Measurements from ENCODE around the gene LTBP1. TPM values are rescaled to one million over a fixed set of nuclear protein-coding genes. Genes with fewer than 3 reads are reported as not detected.
"Not testable (repeated sequence)": the region's sequence is repeated elsewhere in the genome, so short reads cannot be mapped to it uniquely, and the experiment has no call there.

The LTBP1 gene
- total RNA-seq, 2 donors from 2014 or later: 0.04 to 0.29 TPM

- Mint-ChIP-seq H3K4me3 (no peak overlapping the region), H3K4me1 (peaks cover 4% of the 10 kb centered on the region), H3K27ac (no peak overlapping the region)
Measured at GRCh38 chr2:33342705-33343104, 396.0 kb downstream of the LTBP1 start.

GRCh38 chr2:33343387-33343895, 396.7 kb downstream of the LTBP1 start:
- peaks cover 10% of the 10 kb centered on the region for H3K27me3 Mint-ChIP-seq
- no peak overlapping the region for H3K27ac Mint-ChIP-seq
- H3K4me1 Mint-ChIP-seq: peaks cover 4% of the 10 kb centered on the region
- H3K36me3 Mint-ChIP-seq (ENCODE audit: low read depth): no peaks in the 10 kb centered on the region
- no peak overlapping the region for H3K4me3 Mint-ChIP-seq
- no peak for ATAC-seq (replicated peaks)
- no peaks in the 10 kb centered on the region for H3K9me3 Mint-ChIP-seq

More at GRCh38 chr2:33342705-33343104, 396.0 kb downstream of the LTBP1 start:
- Mint-ChIP-seq H3K9me3 (no peaks in the 10 kb centered on the region), H3K27me3 (peaks cover 11% of the 10 kb centered on the region), H3K36me3 (ENCODE audit: low read depth) (no peaks in the 10 kb centered on the region)
- ATAC-seq (replicated peaks): no peak

GRCh38 chr2:33344230-33344629, 397.5 kb downstream of the LTBP1 start:
- H3K4me3 Mint-ChIP-seq: no peak overlapping the region
- no peak for ATAC-seq (replicated peaks)
- peaks cover 2% of the 10 kb centered on the region for H3K27me3 Mint-ChIP-seq
- H3K36me3 Mint-ChIP-seq (ENCODE audit: low read depth): no peaks in the 10 kb centered on the region
- H3K9me3 Mint-ChIP-seq: no peaks in the 10 kb centered on the region
- peaks cover 4% of the 10 kb centered on the region for H3K4me1 Mint-ChIP-seq
- no peak overlapping the region for H3K27ac Mint-ChIP-seq

- Mint-ChIP-seq H3K4me1 (peaks cover 4% of the 10 kb centered on the region), H3K27me3 (no peaks in the 10 kb centered on the region), H3K9me3 (no peaks in the 10 kb centered on the region), H3K4me3 (no peak overlapping the region), H3K27ac (no peak overlapping the region), H3K36me3 (ENCODE audit: low read depth) (no peaks in the 10 kb centered on the region)
- no peak for ATAC-seq (replicated peaks)
Measured at GRCh38 chr2:33347856-33348255, 401.1 kb downstream of the LTBP1 start.

- no peak overlapping the region for H3K4me3 Mint-ChIP-seq
- no peak overlapping the region for H3K27ac Mint-ChIP-seq
- no peaks in the 10 kb centered on the region for H3K36me3 Mint-ChIP-seq (ENCODE audit: low read depth)
- no peaks in the 10 kb centered on the region for H3K27me3 Mint-ChIP-seq
- no peaks in the 10 kb centered on the region for H3K4me1 Mint-ChIP-seq
- no peak for ATAC-seq (replicated peaks)
- H3K9me3 Mint-ChIP-seq: peaks cover 7% of the 10 kb centered on the region
Measured at GRCh38 chr2:33350632-33351031, 403.9 kb downstream of the LTBP1 start.

- Mint-ChIP-seq H3K4me1 (no peaks in the 10 kb centered on the region), H3K9me3 (peaks cover 12% of the 10 kb centered on the region), H3K27ac (no peak overlapping the region), H3K36me3 (ENCODE audit: low read depth) (no peaks in the 10 kb centered on the region), H3K4me3 (no peak overlapping the region), H3K27me3 (no peaks in the 10 kb centered on the region)
- ATAC-seq (replicated peaks): no peak
Measured at GRCh38 chr2:33351781-33352180, 405.0 kb downstream of the LTBP1 start.

GRCh38 chr2:33354981-33355380, 408.2 kb downstream of the LTBP1 start:
- Mint-ChIP-seq H3K27ac (no peak overlapping the region), H3K9me3 (peaks cover 12% of the 10 kb centered on the region), H3K4me3 (no peak overlapping the region), H3K36me3 (ENCODE audit: low read depth) (no peaks in the 10 kb centered on the region), H3K4me1 (no peaks in the 10 kb centered on the region), H3K27me3 (no peaks in the 10 kb centered on the region)
- ATAC-seq (replicated peaks): no peak

- Mint-ChIP-seq H3K9me3 (peaks cover 12% of the 10 kb centered on the region), H3K4me1 (no peaks in the 10 kb centered on the region), H3K27ac (no peak overlapping the region)
Measured at GRCh38 chr2:33358878-33359277, 412.1 kb downstream of the LTBP1 start.

GRCh38 chr2:33363325-33364298, 416.9 kb downstream of the LTBP1 start:
- Mint-ChIP-seq H3K36me3 (ENCODE audit: low read depth) (no peaks in the 10 kb centered on the region), H3K4me3 (no peak overlapping the region), H3K4me1 (no peaks in the 10 kb centered on the region), H3K27me3 (peaks cover 10% of the 10 kb centered on the region), H3K9me3 (no peaks in the 10 kb centered on the region), H3K27ac (no peak overlapping the region)
- no peak for ATAC-seq (replicated peaks)

More at GRCh38 chr2:33358878-33359277, 412.1 kb downstream of the LTBP1 start:
- H3K36me3 Mint-ChIP-seq (ENCODE audit: low read depth): no peaks in the 10 kb centered on the region
- no peak overlapping the region for H3K4me3 Mint-ChIP-seq
- no peak for ATAC-seq (replicated peaks)
- no peaks in the 10 kb centered on the region for H3K27me3 Mint-ChIP-seq

- Mint-ChIP-seq H3K9me3 (no peaks in the 10 kb centered on the region), H3K4me3 (no peak overlapping the region), H3K27ac (no peak overlapping the region), H3K27me3 (peaks cover 10% of the 10 kb centered on the region), H3K4me1 (no peaks in the 10 kb centered on the region), H3K36me3 (ENCODE audit: low read depth) (no peaks in the 10 kb centered on the region)
- no peak for ATAC-seq (replicated peaks)
Measured at GRCh38 chr2:33365264-33365970, 418.7 kb downstream of the LTBP1 start.

GRCh38 chr2:33366473-33366872, 419.7 kb downstream of the LTBP1 start:
- H3K4me1 Mint-ChIP-seq: no peaks in the 10 kb centered on the region
- peaks cover 10% of the 10 kb centered on the region for H3K27me3 Mint-ChIP-seq
- no peak overlapping the region for H3K27ac Mint-ChIP-seq
- no peaks in the 10 kb centered on the region for H3K36me3 Mint-ChIP-seq (ENCODE audit: low read depth)
- ATAC-seq (replicated peaks): peak; percentile 12
- no peaks in the 10 kb centered on the region for H3K9me3 Mint-ChIP-seq
- H3K4me3 Mint-ChIP-seq: no peak overlapping the region

- not testable (repeated sequence) for H3K36me3 Mint-ChIP-seq (ENCODE audit: low read depth); H3K27ac Mint-ChIP-seq; H3K4me1 Mint-ChIP-seq; ATAC-seq (replicated peaks); H3K9me3 Mint-ChIP-seq; H3K4me3 Mint-ChIP-seq
- peaks cover 13% of the 10 kb centered on the region for H3K27me3 Mint-ChIP-seq
Measured at GRCh38 chr2:33368524-33368923, 421.8 kb downstream of the LTBP1 start.

GRCh38 chr2:33369191-33369590, 422.4 kb downstream of the LTBP1 start:
- Mint-ChIP-seq H3K27ac (no peak overlapping the region), H3K4me3 (no peak overlapping the region), H3K9me3 (no peaks in the 10 kb centered on the region), H3K4me1 (no peaks in the 10 kb centered on the region), H3K27me3 (peaks cover 13% of the 10 kb centered on the region), H3K36me3 (ENCODE audit: low read depth) (no peaks in the 10 kb centered on the region)
- no peak for ATAC-seq (replicated peaks)

- H3K9me3 Mint-ChIP-seq: no peaks in the 10 kb centered on the region
- H3K4me1 Mint-ChIP-seq: no peaks in the 10 kb centered on the region
- H3K27ac Mint-ChIP-seq: no peak overlapping the region
- H3K27me3 Mint-ChIP-seq: peaks cover 7% of the 10 kb centered on the region
- no peak for ATAC-seq (replicated peaks)
- no peak overlapping the region for H3K4me3 Mint-ChIP-seq
- H3K36me3 Mint-ChIP-seq (ENCODE audit: low read depth): no peaks in the 10 kb centered on the region
Measured at GRCh38 chr2:33370636-33371265, 424.0 kb downstream of the LTBP1 start.

All from activated T-helper 17 cell treated with anti-CD3 and anti-CD28 coated beads, Interleukin-2, amount 50 U/mL, for 72 hours (primary cell).